ENCODE results near the gene DONSON.
"Not testable (repeated sequence)": the region's sequence is repeated elsewhere in the genome, so short reads cannot be mapped to it uniquely, and the experiment has no call there.

Gene DONSON

GRCh38 chr21:33619726-33620125, 31.2 kb upstream of the DONSON start:
- Histone ChIP-seq H2AFZ (ENCODE audit: low read depth, low read length) (no peak overlapping the region), H3K27ac (ENCODE audit: low read length) (no peak overlapping the region)

DNA sequence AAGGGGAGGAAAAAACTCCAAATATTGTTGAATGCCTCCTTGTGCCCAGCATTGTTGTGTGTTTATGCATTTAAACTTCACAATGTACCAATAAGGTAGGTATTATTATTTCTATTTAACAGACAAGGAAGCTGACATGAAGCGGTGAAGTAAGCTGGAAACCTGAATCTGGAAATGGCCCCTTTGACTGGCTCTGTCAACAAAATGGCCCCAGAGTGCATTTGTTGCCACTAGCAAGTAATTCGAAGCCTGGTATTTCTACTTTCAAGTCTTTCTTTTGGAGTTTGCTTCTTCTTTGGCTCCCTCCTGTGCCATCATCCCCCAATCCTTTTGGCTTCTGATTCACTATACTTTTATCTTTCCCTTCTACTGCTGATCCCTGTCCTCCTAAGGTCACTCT, 29.9 kb upstream of the DONSON start:
- no peaks in the 10 kb centered on the region for H3K4me1 ChIP-seq (ENCODE audit: low read length)
- H3K9me3 ChIP-seq (ENCODE audit: insufficient read depth, low read length) = no peaks in the 10 kb centered on the region
- no peaks in the 10 kb centered on the region for H3K79me2 ChIP-seq (ENCODE audit: low read length)
- no peaks in the 10 kb centered on the region for H4K20me1 ChIP-seq (ENCODE audit: insufficient read depth, low read length)
- H3K9ac ChIP-seq (ENCODE audit: low read length) = no peak overlapping the region
- no peak overlapping the region for H3K4me2 ChIP-seq (ENCODE audit: low read length)
- no peak overlapping the region for H2AFZ ChIP-seq (ENCODE audit: low read depth, low read length)
- no peak for TF ChIP-seq EZH2phosphoT487 (IDR thresholded peaks at IDR 0.05; ENCODE audit: low read depth)
- no peaks in the 10 kb centered on the region for H3K36me3 ChIP-seq (replicated peaks; ENCODE audit: low read depth, low read length)
- no peak overlapping the region for H3K27ac ChIP-seq (ENCODE audit: low read length)
- H3K27me3 ChIP-seq (ENCODE audit: low read depth, low read length) = no peaks in the 10 kb centered on the region
- no peak overlapping the region for H3K4me3 ChIP-seq (ENCODE audit: low read length)

More at GRCh38 chr21:33619726-33620125, 31.2 kb upstream of the DONSON start:
- Histone ChIP-seq H3K36me3 (replicated peaks; ENCODE audit: low read depth, low read length) (peaks cover 2% of the 10 kb centered on the region), H4K20me1 (ENCODE audit: insufficient read depth, low read length) (no peaks in the 10 kb centered on the region), H3K4me1 (ENCODE audit: low read length) (no peaks in the 10 kb centered on the region), H3K9ac (ENCODE audit: low read length) (no peak overlapping the region), H3K4me2 (ENCODE audit: low read length) (no peak overlapping the region), H3K79me2 (ENCODE audit: low read length) (no peaks in the 10 kb centered on the region), H3K9me3 (ENCODE audit: insufficient read depth, low read length) (no peaks in the 10 kb centered on the region), H3K27me3 (ENCODE audit: low read depth, low read length) (no peaks in the 10 kb centered on the region), H3K4me3 (ENCODE audit: low read length) (no peak overlapping the region)
- TF ChIP-seq EZH2phosphoT487 (IDR thresholded peaks at IDR 0.05; ENCODE audit: low read depth) (no peak), CTCF (IDR thresholded peaks at IDR 0.05; ENCODE audit: low read depth, low read length) (no peak)

- H3K9me3 ChIP-seq (ENCODE audit: insufficient read depth, low read length); H3K9ac ChIP-seq (ENCODE audit: low read length); H3K27ac ChIP-seq (ENCODE audit: low read length); H3K4me1 ChIP-seq (ENCODE audit: low read length); H3K36me3 ChIP-seq (replicated peaks; ENCODE audit: low read depth, low read length); H2AFZ ChIP-seq (ENCODE audit: low read depth, low read length); H4K20me1 ChIP-seq (ENCODE audit: insufficient read depth, low read length); H3K4me2 ChIP-seq (ENCODE audit: low read length); H3K27me3 ChIP-seq (ENCODE audit: low read depth, low read length); H3K4me3 ChIP-seq (ENCODE audit: low read length); H3K79me2 ChIP-seq (ENCODE audit: low read length): not testable (repeated sequence)
These were observed 29.1 kb upstream of the DONSON start for GRCh38 chr21:33617565-33617964.

GRCh38 chr21:33611006-33611744, 22.7 kb upstream of the DONSON start:
- H3K9ac ChIP-seq (ENCODE audit: low read length) = no peak overlapping the region
- H3K79me2 ChIP-seq (ENCODE audit: low read length) = no peaks in the 10 kb centered on the region
- no peak overlapping the region for H3K4me3 ChIP-seq (ENCODE audit: low read length)
- no peaks in the 10 kb centered on the region for H3K4me1 ChIP-seq (ENCODE audit: low read length)
- H3K27ac ChIP-seq (ENCODE audit: low read length) = no peak overlapping the region
- H3K9me3 ChIP-seq (ENCODE audit: insufficient read depth, low read length) = no peaks in the 10 kb centered on the region
- H3K27me3 ChIP-seq (ENCODE audit: low read depth, low read length) = no peaks in the 10 kb centered on the region
- no peak overlapping the region for H3K4me2 ChIP-seq (ENCODE audit: low read length)
- no peaks in the 10 kb centered on the region for H3K36me3 ChIP-seq (replicated peaks; ENCODE audit: low read depth, low read length)
- H2AFZ ChIP-seq (ENCODE audit: low read depth, low read length) = no peak overlapping the region
- TF ChIP-seq CTCF (IDR thresholded peaks at IDR 0.05; ENCODE audit: low read depth, low read length) (no peak), EZH2phosphoT487 (IDR thresholded peaks at IDR 0.05; ENCODE audit: low read depth) (no peak)
- no peaks in the 10 kb centered on the region for H4K20me1 ChIP-seq (ENCODE audit: insufficient read depth, low read length)

DNA sequence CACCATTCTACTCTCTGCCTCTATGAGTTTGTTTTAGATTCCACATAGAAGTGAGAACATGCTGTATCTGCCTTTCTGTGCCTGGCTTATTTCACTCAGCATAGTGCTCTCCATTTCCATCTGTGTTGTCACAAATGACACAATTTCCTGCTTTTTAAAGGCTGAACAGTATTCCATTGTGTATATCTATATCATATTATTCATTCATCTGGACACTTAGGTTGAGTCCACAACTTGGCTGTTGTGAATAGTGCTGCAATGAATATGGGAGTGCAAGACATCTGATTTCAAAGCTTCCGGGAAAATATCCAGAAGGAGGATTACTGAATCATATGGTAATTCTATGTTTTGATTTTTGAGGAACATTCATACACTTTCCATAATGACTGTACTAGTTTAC, 20.1 kb upstream of the DONSON start:
- Histone ChIP-seq H3K9me3 (ENCODE audit: insufficient read depth, low read length) (no peaks in the 10 kb centered on the region), H3K9ac (ENCODE audit: low read length) (no peak overlapping the region), H3K4me3 (ENCODE audit: low read length) (no peak overlapping the region), H3K4me2 (ENCODE audit: low read length) (no peak overlapping the region), H4K20me1 (ENCODE audit: insufficient read depth, low read length) (no peaks in the 10 kb centered on the region), H3K4me1 (ENCODE audit: low read length) (no peaks in the 10 kb centered on the region), H3K36me3 (replicated peaks; ENCODE audit: low read depth, low read length) (no peaks in the 10 kb centered on the region), H3K27ac (ENCODE audit: low read length) (no peak overlapping the region), H2AFZ (ENCODE audit: low read depth, low read length) (no peak overlapping the region), H3K27me3 (ENCODE audit: low read depth, low read length) (no peaks in the 10 kb centered on the region), H3K79me2 (ENCODE audit: low read length) (no peaks in the 10 kb centered on the region)
- TF ChIP-seq CTCF (IDR thresholded peaks at IDR 0.05; ENCODE audit: low read depth, low read length) (no peak), EZH2phosphoT487 (IDR thresholded peaks at IDR 0.05; ENCODE audit: low read depth) (no peak)

Measured in OCI-LY3 (cell line).